Measurements from ENCODE around the gene SCFD2.
"Not testable (repeated sequence)": the region's sequence is repeated elsewhere in the genome, so short reads cannot be mapped to it uniquely, and the experiment has no call there.

SCFD2 gene

GRCh38 chr4:53236624-53237023, 129.2 kb downstream of the SCFD2 start:
- DNase-seq = not testable (repeated sequence)

- no peak for DNase-seq
These were observed 130.3 kb downstream of the SCFD2 start for GRCh38 chr4:53235547-53235946.

GRCh38 chr4:53234669-53235068, 131.2 kb downstream of the SCFD2 start:
- no peak for DNase-seq

GRCh38 chr4:53234111-53234510, 131.8 kb downstream of the SCFD2 start:
- no peak for DNase-seq

GRCh38 chr4:53233114-53233795, 132.6 kb downstream of the SCFD2 start:
- no peak for DNase-seq

- no peak for DNase-seq
These were observed 133.5 kb downstream of the SCFD2 start for GRCh38 chr4:53232371-53232770.

DNA sequence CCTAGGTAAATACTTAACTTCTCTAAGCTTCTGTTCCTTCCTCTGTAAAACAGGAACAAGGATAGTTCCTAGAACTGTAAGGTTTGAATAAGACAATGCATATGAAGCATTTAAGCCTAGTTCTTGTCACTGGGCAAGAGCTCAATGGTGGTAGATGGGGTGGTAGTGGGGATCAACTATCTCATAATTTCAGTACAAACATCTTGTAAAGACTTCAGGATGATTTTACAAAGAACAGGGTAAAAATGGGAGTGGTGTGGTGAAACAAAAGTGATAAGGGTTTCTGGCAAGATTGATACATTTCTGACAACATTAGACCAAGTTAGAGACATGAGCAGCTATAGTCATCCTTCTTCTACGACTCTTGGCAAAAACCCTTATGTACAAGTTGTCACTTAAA, 137.8 kb downstream of the SCFD2 start:
- DNase-seq = no peak

GRCh38 chr4:53227451-53227850, 138.4 kb downstream of the SCFD2 start:
- no peak for DNase-seq

DNA sequence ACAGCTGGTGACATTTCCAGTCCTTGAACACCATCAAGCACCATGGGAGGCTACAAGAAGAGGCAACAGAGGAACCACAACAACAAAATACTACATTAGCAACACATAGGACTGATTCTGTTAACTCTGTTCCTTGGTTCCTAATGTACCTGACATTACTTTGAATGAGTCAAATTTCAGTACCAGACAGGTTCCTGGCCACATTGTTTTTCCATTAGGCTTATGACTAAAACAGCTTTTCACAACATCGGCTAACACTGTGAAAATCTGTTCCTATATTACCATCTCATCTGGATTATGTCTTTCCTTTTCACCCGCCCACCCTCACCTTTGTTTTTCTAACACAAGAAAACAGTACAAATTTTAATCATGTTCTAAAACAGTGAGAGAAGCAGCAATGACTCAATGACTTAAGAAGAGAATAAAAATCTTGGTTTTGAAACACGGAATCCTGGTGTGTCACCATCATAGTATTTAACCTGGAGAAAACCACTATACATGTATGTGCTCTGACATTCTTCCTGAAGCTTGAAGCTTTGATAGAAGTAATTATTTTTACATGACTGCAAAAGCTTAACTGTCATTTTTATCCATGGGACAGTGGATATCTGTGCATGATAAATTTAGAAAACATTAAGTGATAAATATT, 143.9 kb downstream of the SCFD2 start:
- no peak for DNase-seq

- DNase-seq = not testable (repeated sequence)
These were observed 146.7 kb downstream of the SCFD2 start for GRCh38 chr4:53219148-53219547.

- DNase-seq = no peak
These were observed 157.1 kb downstream of the SCFD2 start for GRCh38 chr4:53208753-53209152.

GRCh38 chr4:53205970-53206369, 159.9 kb downstream of the SCFD2 start:
- DNase-seq = no peak

DNA sequence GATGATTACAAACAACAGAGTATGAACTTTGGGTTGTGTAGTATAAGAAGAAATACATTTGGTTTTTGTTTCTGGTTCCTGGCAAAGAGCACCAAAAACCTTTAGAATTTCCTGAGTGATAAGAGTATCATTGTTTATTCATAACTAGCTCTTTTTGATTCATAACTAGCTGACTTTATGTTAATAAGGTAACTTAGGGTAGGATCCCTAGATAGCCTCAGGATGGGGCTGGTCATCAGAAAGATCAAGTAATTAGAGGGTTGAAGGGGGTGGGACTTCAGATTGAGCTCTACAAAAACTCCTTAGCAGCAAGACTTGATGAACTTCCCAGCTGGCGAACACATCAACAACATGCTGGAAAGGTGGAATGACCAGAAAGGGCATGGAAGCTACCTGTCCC, 166.5 kb downstream of the SCFD2 start:
- DNase-seq = no peak

DNA sequence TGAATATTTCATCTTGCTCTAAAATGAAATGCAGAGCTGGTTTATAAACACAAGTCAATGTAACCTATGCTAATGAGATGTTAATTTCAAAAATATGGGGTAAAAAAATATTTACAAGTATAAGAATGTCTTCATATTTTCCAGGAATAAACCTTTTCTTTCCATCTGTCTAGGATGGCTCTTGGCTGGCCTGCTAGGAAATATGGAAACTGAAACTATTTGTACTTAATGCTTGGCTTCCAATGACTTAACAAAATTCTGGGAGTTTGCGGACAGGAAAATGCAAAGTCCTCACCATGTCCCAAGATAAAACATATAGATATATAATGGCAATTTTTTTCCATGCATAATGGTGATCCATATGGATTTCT, 168.1 kb downstream of the SCFD2 start:
- DNase-seq = no peak

DNA sequence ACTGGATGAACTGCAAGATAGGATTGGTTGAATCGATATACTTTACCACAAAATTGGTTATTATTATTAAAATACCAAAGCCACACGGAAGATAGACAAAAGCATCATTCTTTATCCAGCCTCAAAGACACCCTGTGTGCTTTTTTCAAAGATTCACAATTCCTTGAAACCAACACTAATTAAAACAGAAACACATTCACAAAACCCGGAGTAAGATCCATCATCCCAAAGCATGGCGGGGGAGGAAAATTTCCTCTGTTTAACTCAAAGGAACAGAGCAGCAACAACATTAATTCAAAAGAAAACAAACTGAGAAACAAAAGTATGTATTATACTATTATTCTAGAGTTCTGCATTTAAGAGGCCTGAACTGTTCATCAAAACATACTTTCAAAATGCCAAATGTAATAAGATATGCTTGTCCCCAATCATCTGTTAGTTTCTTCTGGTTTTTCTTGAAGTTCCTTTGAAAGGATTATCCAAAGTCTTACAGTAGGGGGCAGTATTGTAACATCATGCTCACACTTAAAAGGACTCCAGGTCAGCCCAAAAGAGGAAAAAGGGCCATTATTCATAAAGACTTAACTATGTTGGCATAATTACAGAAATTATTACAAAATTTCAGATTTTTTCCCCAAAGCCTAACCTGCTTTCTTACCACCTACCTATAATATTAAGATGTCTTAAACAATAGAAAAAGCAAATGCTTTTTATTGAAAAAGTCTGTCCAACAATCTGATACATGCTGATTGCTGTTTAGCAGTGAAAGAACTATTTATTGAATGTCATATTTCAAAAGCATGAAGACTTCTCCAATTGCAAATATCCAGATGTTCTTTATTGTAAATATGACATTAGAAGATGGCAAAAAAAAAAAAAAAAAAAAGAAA, 168.7 kb downstream of the SCFD2 start:
- DNase-seq = peak; percentile 70 to 76

DNA sequence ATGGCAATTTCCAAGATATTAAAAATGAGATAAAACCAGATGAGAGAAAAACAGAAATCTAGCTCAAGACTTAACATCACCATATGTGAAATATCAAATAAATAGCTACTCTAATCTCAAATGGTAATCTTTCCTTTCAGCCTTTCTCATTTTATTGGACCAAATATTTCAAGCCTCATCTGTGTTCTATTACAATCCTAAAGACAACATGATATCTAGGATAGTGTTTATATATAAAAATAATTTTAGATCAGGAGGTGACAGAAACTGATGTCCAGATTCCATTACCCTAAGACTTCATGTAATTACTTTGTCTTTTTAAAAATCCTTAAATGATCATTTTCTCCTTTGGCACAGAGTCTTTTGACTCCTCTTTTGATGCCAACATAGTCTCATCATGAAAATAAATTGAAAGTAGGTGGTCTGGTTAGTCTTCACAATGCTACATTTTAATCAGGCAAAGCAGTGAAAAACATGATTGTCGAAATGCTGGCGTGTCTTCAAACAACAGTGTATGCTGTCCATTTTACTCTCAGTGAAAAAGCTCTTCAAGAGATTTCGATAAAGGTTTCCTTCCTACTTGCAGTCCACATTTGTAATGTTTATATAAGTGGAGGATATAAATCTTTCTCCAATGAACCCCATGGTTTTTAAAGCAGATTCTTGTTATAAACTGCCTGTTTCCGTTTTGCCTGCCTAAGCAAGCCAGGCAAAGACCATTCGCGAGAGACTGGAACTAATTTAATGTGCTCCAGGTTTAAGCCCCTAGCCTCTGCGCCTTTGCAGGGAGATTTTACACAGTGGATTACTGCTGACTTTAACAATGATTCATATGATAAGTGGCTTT, 169.8 kb downstream of the SCFD2 start:
- no peak for DNase-seq

DNA sequence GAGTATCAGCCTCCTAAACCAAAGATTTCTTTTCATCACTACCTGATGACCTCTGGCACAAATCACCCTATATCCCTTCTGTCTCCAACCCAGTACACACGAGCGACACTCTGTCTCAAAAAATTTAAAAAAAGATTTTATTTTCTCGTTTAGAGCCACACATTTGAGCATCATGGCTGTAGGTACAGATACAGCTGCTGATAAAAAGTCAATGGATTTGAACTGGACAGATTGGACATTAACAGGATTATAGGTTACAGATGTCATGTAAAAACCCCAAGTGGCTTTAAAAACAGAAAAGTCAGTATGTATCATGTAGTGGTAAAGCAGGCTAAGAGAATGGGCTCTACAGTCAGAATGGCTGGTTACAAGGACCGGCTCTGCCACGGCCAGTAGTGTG, 171.1 kb downstream of the SCFD2 start:
- DNase-seq = no peak

DNA sequence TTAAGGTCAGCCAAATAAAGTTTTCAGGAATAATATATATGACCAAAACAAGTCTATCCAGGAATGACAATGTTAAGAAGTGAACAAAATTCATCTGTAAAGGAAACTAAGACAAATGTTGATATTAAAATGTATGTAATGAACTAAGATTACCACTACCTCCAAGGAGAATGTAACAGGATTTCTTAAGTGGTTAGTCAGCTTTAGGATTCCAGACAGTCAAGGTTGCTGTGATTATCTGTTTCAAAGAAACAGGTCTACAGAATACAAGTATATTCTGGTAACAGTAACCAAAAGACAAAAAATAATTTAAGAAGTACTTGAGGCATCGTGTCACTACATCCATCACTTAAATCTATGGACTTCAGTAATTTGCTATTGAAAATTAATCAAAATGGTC, 172.8 kb downstream of the SCFD2 start:
- DNase-seq = no peak

DNA sequence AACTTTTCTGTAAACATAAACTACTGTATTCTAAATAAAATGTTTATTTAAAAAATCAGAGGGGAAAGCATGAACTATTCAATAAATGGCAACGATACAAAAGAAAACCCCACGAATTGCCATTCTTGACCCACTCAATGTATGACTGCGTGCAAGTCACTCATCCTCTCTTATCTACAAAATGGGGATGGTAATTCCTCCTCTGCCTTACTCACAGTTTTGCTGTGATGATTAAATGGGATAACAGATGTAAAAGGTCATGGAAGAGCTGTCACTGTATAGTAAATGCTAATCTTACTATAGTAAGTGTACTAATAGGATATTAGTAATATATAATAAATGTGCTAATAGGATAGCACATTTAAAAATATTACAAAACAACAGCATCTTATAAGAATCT, 173.4 kb downstream of the SCFD2 start:
- DNase-seq = no peak

- DNase-seq = no peak
These were observed 173.9 kb downstream of the SCFD2 start for GRCh38 chr4:53191997-53192396.

GRCh38 chr4:53189011-53189410, 176.8 kb downstream of the SCFD2 start:
- no peak for DNase-seq

GRCh38 chr4:53186714-53187358, 179.0 kb downstream of the SCFD2 start:
- no peak for DNase-seq

Measured in SHP77 (cell line).